ENCODE data around the gene PPIL6.

PPIL6 gene

GRCh38 chr6:109363753-109364152, 76.7 kb downstream of the PPIL6 start:
- Histone ChIP-seq H3K27ac (no peak overlapping the region), H3K4me1 (peaks cover 0 to 13% (median 0%) of the 10 kb centered on the region in 10 experiments; a peak in 5 of 20 replicates), H3K9me3 (replicated peaks in 1 of 11) (peaks cover 44 to 88% (median 79%) of the 10 kb centered on the region in 11 experiments; a peak in 21 of 22 replicates), H3K4me2 (no peak overlapping the region), H4K20me1 (peaks cover 0 to 78% (median 19%) of the 10 kb centered on the region in 11 experiments; a peak in 13 of 22 replicates), H3K27me3 (no peaks in the 10 kb centered on the region), H3K9ac (no peak overlapping the region), H3K4me3 (no peak overlapping the region), H3K36me3 (peaks cover 99 to 100% (median 100%) of the 10 kb centered on the region in 11 experiments)
- TF ChIP-seq Cebpa-rat (IDR thresholded peaks at IDR 0.05): no peak

- Histone ChIP-seq H3K27me3 (no peaks in the 10 kb centered on the region), H3K4me3 (no peak overlapping the region), H3K9ac (no peak overlapping the region), H3K9me3 (replicated peaks in 1 of 11) (peaks cover 58 to 98% (median 92%) of the 10 kb centered on the region in 11 experiments), H3K4me2 (no peak overlapping the region), H3K36me3 (peaks cover 99 to 100% (median 100%) of the 10 kb centered on the region in 11 experiments), H3K4me1 (peaks cover 0 to 13% (median 0%) of the 10 kb centered on the region in 10 experiments; a peak in 5 of 20 replicates), H4K20me1 (peaks cover 0 to 64% (median 9%) of the 10 kb centered on the region in 11 experiments; a peak in 10 of 22 replicates), H3K27ac (no peak overlapping the region)
- no peak for TF ChIP-seq Cebpa-rat (IDR thresholded peaks at IDR 0.05)
These were observed 78.1 kb downstream of the PPIL6 start for GRCh38 chr6:109362102-109362884.

- no peaks in the 10 kb centered on the region for H3K27me3 ChIP-seq
- H3K27ac ChIP-seq: no peak overlapping the region
- H3K4me1 ChIP-seq: peaks cover 0 to 13% (median 0%) of the 10 kb centered on the region in 10 experiments; a peak in 5 of 20 replicates
- H4K20me1 ChIP-seq: peaks cover 0 to 49% (median 9%) of the 10 kb centered on the region in 11 experiments; a peak in 9 of 22 replicates
- peaks cover 99 to 100% (median 100%) of the 10 kb centered on the region in 11 experiments for H3K36me3 ChIP-seq
- peak overlapping the region in 2 of 11 experiments; percentile 3 to 44; a peak in 2 of 22 replicates for H3K4me2 ChIP-seq
- TF ChIP-seq Cebpa-rat (IDR thresholded peaks at IDR 0.05): no peak
- no peak overlapping the region for H3K9ac ChIP-seq
- peaks cover 73 to 100% (median 98%) of the 10 kb centered on the region in 11 experiments for H3K9me3 ChIP-seq (replicated peaks in 1 of 11)
- no peak overlapping the region for H3K4me3 ChIP-seq
These were observed 79.6 kb downstream of the PPIL6 start for GRCh38 chr6:109360791-109361190.

GRCh38 chr6:109360281-109360680, 80.1 kb downstream of the PPIL6 start:
- peaks cover 74 to 97% (median 95%) of the 10 kb centered on the region in 11 experiments for H3K9me3 ChIP-seq (replicated peaks in 1 of 11)
- no peak overlapping the region for H3K4me2 ChIP-seq
- peaks cover 96 to 100% (median 100%) of the 10 kb centered on the region in 11 experiments for H3K36me3 ChIP-seq
- H3K4me1 ChIP-seq: peaks cover 0 to 13% (median 0%) of the 10 kb centered on the region in 10 experiments; a peak in 5 of 20 replicates
- no peak overlapping the region for H3K27ac ChIP-seq
- no peaks in the 10 kb centered on the region for H3K27me3 ChIP-seq
- H3K9ac ChIP-seq: no peak overlapping the region
- TF ChIP-seq Cebpa-rat (IDR thresholded peaks at IDR 0.05): no peak
- H3K4me3 ChIP-seq: no peak overlapping the region
- peaks cover 0 to 45% (median 8%) of the 10 kb centered on the region in 11 experiments; a peak in 8 of 22 replicates for H4K20me1 ChIP-seq

- TF ChIP-seq Cebpa-rat (IDR thresholded peaks at IDR 0.05): no peak
- Histone ChIP-seq H3K4me3 (no peak overlapping the region), H3K27ac (no peak overlapping the region), H3K9ac (no peak overlapping the region), H3K36me3 (peaks cover 90 to 100% (median 97%) of the 10 kb centered on the region in 11 experiments), H3K4me1 (peaks cover 0 to 13% (median 0%) of the 10 kb centered on the region in 10 experiments; a peak in 5 of 20 replicates), H3K9me3 (replicated peaks in 1 of 11) (peaks cover 70 to 87% (median 85%) of the 10 kb centered on the region in 11 experiments), H3K4me2 (no peak overlapping the region), H4K20me1 (peaks cover 0 to 35% (median 3%) of the 10 kb centered on the region in 11 experiments; a peak in 7 of 22 replicates), H3K27me3 (no peaks in the 10 kb centered on the region)
These were observed 81.2 kb downstream of the PPIL6 start for GRCh38 chr6:109359248-109359647.

- Histone ChIP-seq H4K20me1 (peaks cover 0 to 31% (median 3%) of the 10 kb centered on the region in 11 experiments; a peak in 7 of 22 replicates), H3K4me2 (no peak overlapping the region), H3K9me3 (replicated peaks in 1 of 11) (peaks cover 70 to 76% (median 75%) of the 10 kb centered on the region in 11 experiments), H3K9ac (no peak overlapping the region), H3K4me3 (no peak overlapping the region), H3K27me3 (no peaks in the 10 kb centered on the region), H3K36me3 (peaks cover 84 to 97% (median 92%) of the 10 kb centered on the region in 11 experiments), H3K27ac (no peak overlapping the region), H3K4me1 (peaks cover 0 to 19% (median 7%) of the 10 kb centered on the region in 10 experiments; a peak in 12 of 20 replicates)
- TF ChIP-seq Cebpa-rat (IDR thresholded peaks at IDR 0.05): no peak
These were observed 82.2 kb downstream of the PPIL6 start for GRCh38 chr6:109358204-109358603.

- H3K36me3 ChIP-seq: peaks cover 64 to 81% (median 73%) of the 10 kb centered on the region in 11 experiments
- no peak overlapping the region for H3K4me3 ChIP-seq
- peaks cover 0 to 12% (median 0%) of the 10 kb centered on the region in 11 experiments; a peak in 3 of 22 replicates for H4K20me1 ChIP-seq
- no peak overlapping the region for H3K4me2 ChIP-seq
- H3K27me3 ChIP-seq: no peaks in the 10 kb centered on the region
- peaks cover 17 to 38% (median 21%) of the 10 kb centered on the region in 10 experiments for H3K4me1 ChIP-seq
- no peak overlapping the region for H3K27ac ChIP-seq
- H3K9ac ChIP-seq: no peak overlapping the region
- peaks cover 53 to 56% (median 56%) of the 10 kb centered on the region in 11 experiments for H3K9me3 ChIP-seq (replicated peaks in 1 of 11)
- no peak for TF ChIP-seq Cebpa-rat (IDR thresholded peaks at IDR 0.05)
These were observed 84.2 kb downstream of the PPIL6 start for GRCh38 chr6:109356237-109356636.

GRCh38 chr6:109351231-109352130, 88.9 kb downstream of the PPIL6 start:
- H3K4me3 ChIP-seq: peak overlapping the region in 4 of 10 experiments; percentile 4 to 32 (median 23); a peak in 6 of 20 replicates
- H3K4me1 ChIP-seq: peaks cover 13 to 76% (median 44%) of the 10 kb centered on the region in 10 experiments
- peaks cover 16 to 46% (median 28%) of the 10 kb centered on the region in 11 experiments for H3K36me3 ChIP-seq
- H3K9ac ChIP-seq: peak overlapping the region in 4 of 11 experiments; percentile 16 to 39 (median 22); a peak in 5 of 22 replicates
- peak overlapping the region in 5 of 11 experiments; percentile 11 to 42 (median 27); a peak in 6 of 22 replicates for H3K27ac ChIP-seq
- peaks cover 8 to 9% (median 9%) of the 10 kb centered on the region in 11 experiments for H3K9me3 ChIP-seq (replicated peaks in 1 of 11)
- no peaks in the 10 kb centered on the region for H4K20me1 ChIP-seq
- H3K27me3 ChIP-seq: no peaks in the 10 kb centered on the region
- peak overlapping the region; percentile 59 to 95 (median 80) for H3K4me2 ChIP-seq
- TF ChIP-seq Cebpa-rat (IDR thresholded peaks at IDR 0.05): no peak

Measured in BLaER1 treated with 17β-estradiol and CSF1 and Interleukin-3, amounts not matched to agents 10 nM and 100 nM (cell line).